A673 (cell line): ENCODE results near the gene PHF14.

ENCODE experiments used
- CTCF ChIP-seq: fragments of 300-800, 200-600 bp; sonication (generic); conservative IDR thresholded peaks from 2 replicates; pipeline ENCODE4 v1.5.1; 2017; ENCODE audit warnings: low read depth, mild to moderate bottlenecking, antibody characterized with exemption, low read length, moderate library complexity, mixed read lengths
- EZH2 ChIP-seq: fragments of 200-600 bp; sonication (generic); IDR thresholded peaks from 2 replicates; pipeline ENCODE4 v1.6.1; 2017; ENCODE audit warnings: borderline replicate concordance, low read depth, mild to moderate bottlenecking, mixed read lengths, antibody characterized with exemption, low read length; ENCODE audit not compliant: poor library complexity, severe bottlenecking

- TF ChIP-seq EZH2 = no peak
- no peak for TF ChIP-seq CTCF
Observed at GRCh38 chr7:11193888-11194287, 220.2 kb downstream of the PHF14 start.
